Thymus (tissue), 11 donors: ENCODE data around the gene CASTOR1. TPM values are rescaled to one million over a fixed set of nuclear protein-coding genes. Genes with fewer than 3 reads are reported as not detected.
A peak's percentile ranks its signal among the peaks of the same experiment; 100 is the strongest.

Experiments
- DNase-seq, 9 donors: peaks; one replicate each; pipeline ENCODE4 v3.0.0-alpha.2; 2013; ENCODE audit warnings: low spot score in 9 of 9, low read depth in 6 of 9, missing footprints in 1 of 9
- H3K27ac ChIP-seq, 2 donors: one replicate each; pipeline ENCODE4 v1.5.1; 2013; ENCODE audit warnings: control low read depth in 1 of 2, low read depth in 1 of 2, low read length in 1 of 2, mild to moderate bottlenecking in 1 of 2, moderate library complexity in 1 of 2
- H3K27me3 ChIP-seq, 2 donors: one replicate each; pipeline ENCODE4 v1.5.1; 2013; ENCODE audit warnings: low read length in 1 of 2; ENCODE audit not compliant: control insufficient read depth in 2 of 2, insufficient read depth in 1 of 2
- H3K36me3 ChIP-seq, 2 donors: one replicate each; pipeline ENCODE4 v1.5.1; 2013; ENCODE audit warnings: low read length in 1 of 2, mild to moderate bottlenecking in 1 of 2, moderate library complexity in 1 of 2; ENCODE audit not compliant: control insufficient read depth in 2 of 2, insufficient read depth in 2 of 2
- H3K4me1 ChIP-seq, 2 donors: one replicate each; pipeline ENCODE4 v1.5.1; 2013; ENCODE audit warnings: low read length in 2 of 2; ENCODE audit not compliant: control insufficient read depth in 2 of 2, insufficient read depth in 2 of 2
- H3K4me3 ChIP-seq, 2 donors: one replicate each; pipeline ENCODE4 v1.5.1; 2013; ENCODE audit warnings: low read length in 2 of 2, control low read depth in 1 of 2, mild to moderate bottlenecking in 1 of 2
- H3K9me3 ChIP-seq, 2 donors: one replicate each; pipeline ENCODE4 v1.5.1; 2013; ENCODE audit warnings: low read length in 1 of 2, mild to moderate bottlenecking in 1 of 2; ENCODE audit not compliant: control insufficient read depth in 2 of 2, insufficient read depth in 1 of 2
- WGBS: extraction: QIAGEN DNeasy Blood & Tissue Kit; methylation state at CpG from one replicate; pipeline ENCODE4 v1.1.7; 2013; 5-methylcytosine and 5-hydroxymethylcytosine counted together
- polyA plus RNA-seq: library from polyadenylated mRNA; stranded (reverse); fragments of 200-250 nt; gene quantifications from one replicate; pipeline ENCODE4 v1.2.3, GENCODE V29; 2013
- total RNA-seq: library from RNA; stranded (reverse); fragments of 120-200 nt; gene quantifications from one replicate; pipeline ENCODE4 v1.2.4, GENCODE V29; 2013
- donor health status: healthy.

Gene CASTOR1
- total and polyA plus RNA-seq, 2 donors, result 12.8 to 19.6 TPM

DNA sequence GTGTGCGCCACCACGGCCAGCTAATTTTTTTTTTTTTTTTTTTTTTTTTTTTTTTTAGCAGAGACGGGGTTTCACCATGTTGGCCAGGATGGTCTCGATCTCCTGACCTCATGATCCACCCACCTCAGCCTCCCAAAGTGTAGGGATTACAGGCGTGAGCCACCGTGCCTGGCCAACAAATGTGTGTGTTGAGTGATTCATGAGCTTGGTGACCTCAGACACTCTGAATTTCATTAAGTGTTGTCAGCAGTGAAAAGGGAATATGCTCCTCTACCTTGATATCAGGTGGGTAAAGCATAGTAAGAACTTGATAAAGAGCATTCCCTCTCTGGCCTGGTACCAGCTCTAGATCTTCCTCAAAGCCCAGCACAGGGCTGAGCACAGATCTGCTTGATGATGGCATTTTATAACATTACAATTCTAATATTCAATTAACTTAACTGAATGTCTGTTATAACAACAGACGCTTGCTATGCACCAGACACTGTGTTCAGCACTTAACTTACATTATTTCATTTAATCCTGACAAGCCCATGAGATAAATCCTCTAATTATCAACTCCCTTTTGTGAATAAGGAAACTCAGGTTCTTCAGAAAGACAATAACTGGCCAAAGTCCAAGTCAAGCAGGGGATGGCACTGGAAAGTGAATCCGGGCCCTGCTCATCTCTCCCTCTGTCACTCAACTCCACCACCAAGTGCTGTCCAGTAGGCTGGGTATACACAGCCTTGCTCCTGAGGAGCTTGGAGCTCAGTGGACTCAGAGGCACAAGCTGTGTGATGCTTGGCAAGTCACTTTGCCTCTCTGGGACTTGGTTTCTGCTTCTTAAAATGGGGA, 24.4 kb upstream of the CASTOR1 start:
- WGBS, result 98% methylated on average over 6 of the region's 8 CpGs
- Histone ChIP-seq H3K4me1 (peaks cover 47 to 90% of the 10 kb centered on the region in 2 donors), H3K27ac (no peak overlapping the region), H3K4me3 (no peak overlapping the region), H3K36me3 (peaks cover 16 to 30% of the 10 kb centered on the region in 2 donors), H3K9me3 (peaks cover 0 to 3% of the 10 kb centered on the region in 2 donors), H3K27me3 (no peaks in the 10 kb centered on the region)
- no peak for DNase-seq

DNA sequence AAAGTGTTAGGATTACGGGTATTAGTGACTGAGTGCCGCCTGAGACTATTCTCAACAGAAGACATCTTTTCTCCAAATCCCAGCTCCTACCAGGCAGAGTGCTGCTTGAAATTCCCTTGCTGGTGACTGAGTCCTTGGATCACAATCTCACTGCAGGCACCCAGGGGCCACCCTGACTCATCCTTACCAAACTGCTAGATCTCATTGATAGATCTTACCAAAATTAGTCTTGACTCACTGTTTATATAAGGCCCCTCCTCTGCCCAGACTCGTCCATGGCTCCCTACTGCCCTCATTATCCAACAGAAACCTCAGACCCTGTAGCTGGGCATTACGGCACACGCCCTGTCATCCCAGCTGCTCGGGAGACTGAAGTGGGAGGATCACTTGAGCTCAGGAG, 22.7 kb upstream of the CASTOR1 start:
- Histone ChIP-seq H3K4me1 (peaks cover 63 to 94% of the 10 kb centered on the region in 2 donors), H3K27me3 (no peaks in the 10 kb centered on the region), H3K27ac (peak overlapping the region in 1 of 2 donors; percentile 25), H3K4me3 (no peak overlapping the region), H3K36me3 (peaks cover 8 to 19% of the 10 kb centered on the region in 2 donors), H3K9me3 (peaks cover 0 to 3% of the 10 kb centered on the region in 2 donors)
- DNase-seq, result no peak
- WGBS, result 96% methylated on average over 6 of the region's 6 CpGs

DNA sequence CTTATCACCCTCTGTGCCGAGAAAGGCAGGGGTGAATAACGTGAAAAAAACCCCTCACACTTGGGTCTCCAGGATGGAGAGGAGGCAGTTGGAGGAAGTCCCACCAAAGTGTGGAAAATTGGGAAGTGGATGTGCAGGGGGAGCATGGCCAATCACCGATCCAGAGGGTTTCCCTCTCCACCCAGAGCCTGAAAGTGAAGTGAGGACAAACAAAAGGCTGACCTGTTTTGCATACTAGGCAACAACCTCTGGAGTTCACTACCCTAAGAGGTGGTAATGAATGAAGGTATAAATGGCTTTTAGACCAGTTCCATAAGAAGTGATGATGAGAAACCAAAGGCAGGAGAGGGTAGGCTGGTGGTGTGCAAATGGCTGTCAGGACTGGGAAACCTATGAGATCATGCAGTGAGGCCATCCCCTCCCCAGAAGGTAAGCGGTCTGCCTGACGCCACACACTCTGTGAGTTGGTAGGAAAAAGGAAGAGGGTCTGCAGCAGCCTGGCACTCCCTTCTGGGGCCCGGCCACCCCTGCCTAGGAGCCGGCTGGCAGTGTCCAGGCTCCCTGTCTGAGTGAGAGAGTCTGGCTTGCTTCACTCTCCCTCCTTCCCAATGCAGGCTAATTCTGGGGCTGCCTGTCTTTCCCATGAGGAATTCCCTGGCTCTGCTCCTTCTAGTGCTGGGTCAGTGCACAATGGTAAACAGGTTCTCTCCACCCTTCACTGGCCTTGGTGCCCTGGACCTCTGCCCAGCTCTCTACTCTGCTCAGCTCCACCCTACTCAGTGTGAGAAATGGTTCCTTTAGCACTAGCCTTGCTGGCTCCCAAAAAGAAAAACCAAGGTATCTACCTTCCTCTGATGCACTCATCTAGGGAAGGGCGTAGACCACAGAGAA, 21.8 kb upstream of the CASTOR1 start:
- no peak for DNase-seq
- H3K36me3 ChIP-seq, result peaks cover 8 to 15% of the 10 kb centered on the region in 2 donors
- peaks cover 0 to 3% of the 10 kb centered on the region in 2 donors for H3K9me3 ChIP-seq
- no peak overlapping the region for H3K4me3 ChIP-seq
- no peaks in the 10 kb centered on the region for H3K27me3 ChIP-seq
- H3K27ac ChIP-seq, result peak overlapping the region; percentile 73 to 76
- H3K4me1 ChIP-seq, result peaks cover 65 to 96% of the 10 kb centered on the region in 2 donors
- WGBS, result 89% methylated on average over 8 of the region's 8 CpGs

DNA sequence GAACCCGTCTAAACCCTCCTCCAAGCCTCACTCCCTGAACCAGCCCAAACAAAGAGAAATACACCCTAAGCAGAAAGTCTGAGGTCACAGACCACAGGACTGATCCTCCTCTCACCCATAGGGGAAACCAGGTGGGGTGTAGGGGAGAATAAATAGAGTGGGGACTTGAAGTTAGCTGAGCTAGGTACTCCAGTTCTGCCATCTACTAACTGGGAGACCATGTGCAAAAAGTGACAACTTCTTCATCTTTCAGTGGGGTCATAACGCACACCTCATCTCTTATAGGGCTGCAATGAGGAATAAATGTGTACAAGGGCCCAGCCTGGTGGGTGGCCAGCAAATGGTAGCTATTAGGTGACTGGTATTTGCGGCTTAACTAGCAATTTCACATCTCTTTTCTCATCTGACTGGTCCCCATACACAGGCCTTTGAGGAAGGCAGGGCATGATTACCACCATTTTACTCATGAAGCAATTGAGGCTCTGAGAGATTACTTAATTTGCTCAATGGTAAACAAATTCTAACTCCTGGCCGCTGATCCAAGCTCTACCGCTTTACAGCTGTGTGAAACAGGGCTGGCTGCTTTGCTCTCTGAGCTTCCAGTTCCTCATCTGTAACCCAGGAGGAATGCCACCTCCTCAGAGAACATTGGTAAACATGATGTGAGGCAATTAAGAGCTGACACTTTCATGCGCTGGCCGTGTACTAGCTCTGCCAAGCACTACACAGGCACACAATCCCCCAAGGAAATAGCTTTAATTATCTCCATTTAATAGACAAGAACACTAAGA, 20.8 kb upstream of the CASTOR1 start:
- H3K9me3 ChIP-seq, result peaks cover 0 to 7% of the 10 kb centered on the region in 2 donors
- peaks cover 4 to 15% of the 10 kb centered on the region in 2 donors for H3K36me3 ChIP-seq
- no peaks in the 10 kb centered on the region for H3K27me3 ChIP-seq
- H3K27ac ChIP-seq, result peak overlapping the region; percentile 73 to 75
- H3K4me3 ChIP-seq, result no peak overlapping the region
- DNase-seq, result peak in 1 of 9 donors; percentile 86
- H3K4me1 ChIP-seq, result peaks cover 73 to 96% of the 10 kb centered on the region in 2 donors
- WGBS, result 71% methylated on average over 7 of the region's 7 CpGs

DNA sequence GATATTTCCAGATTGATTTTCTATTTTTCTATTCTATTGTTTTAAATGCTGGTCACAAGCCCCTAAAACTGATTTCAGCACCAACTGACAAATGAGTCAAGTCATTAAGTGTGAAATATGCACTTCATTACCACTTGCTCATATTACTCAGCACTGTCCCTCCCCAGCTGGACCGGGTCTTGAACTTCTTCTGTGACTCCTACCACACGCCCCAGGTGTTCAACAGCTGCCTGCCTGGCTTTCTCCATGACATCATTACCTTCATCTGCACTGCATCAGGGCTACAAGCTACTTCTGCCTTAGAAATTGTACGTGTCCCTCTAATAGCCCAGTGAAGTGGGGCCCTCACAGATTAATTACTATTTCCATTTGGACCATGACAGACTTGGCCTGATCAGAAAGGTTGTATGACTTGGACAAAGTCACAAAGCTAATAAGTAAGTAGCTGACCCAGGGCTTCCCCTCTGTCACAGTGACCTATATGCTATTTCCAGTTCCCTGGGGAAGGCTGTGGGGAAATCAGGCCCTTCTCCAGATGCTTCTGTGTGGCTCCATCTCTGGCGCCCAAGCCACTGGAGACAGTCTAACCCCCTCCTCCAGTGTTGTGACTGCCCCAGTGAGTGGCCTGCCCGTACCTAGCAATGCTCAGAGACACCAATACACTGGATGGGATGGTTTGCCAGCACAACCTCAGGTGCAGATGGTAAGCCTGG, 19.4 kb upstream of the CASTOR1 start:
- H3K27me3 ChIP-seq, result no peaks in the 10 kb centered on the region
- peaks cover 81 to 96% of the 10 kb centered on the region in 2 donors for H3K4me1 ChIP-seq
- peak in 2 of 9 donors; percentile 67 to 83 for DNase-seq
- H3K4me3 ChIP-seq, result no peak overlapping the region
- peak overlapping the region; percentile 49 to 80 for H3K27ac ChIP-seq
- WGBS, result 39% methylated on average over 5 of the region's 5 CpGs
- peaks cover 5 to 17% of the 10 kb centered on the region in 2 donors for H3K36me3 ChIP-seq
- peaks cover 0 to 7% of the 10 kb centered on the region in 2 donors for H3K9me3 ChIP-seq

DNA sequence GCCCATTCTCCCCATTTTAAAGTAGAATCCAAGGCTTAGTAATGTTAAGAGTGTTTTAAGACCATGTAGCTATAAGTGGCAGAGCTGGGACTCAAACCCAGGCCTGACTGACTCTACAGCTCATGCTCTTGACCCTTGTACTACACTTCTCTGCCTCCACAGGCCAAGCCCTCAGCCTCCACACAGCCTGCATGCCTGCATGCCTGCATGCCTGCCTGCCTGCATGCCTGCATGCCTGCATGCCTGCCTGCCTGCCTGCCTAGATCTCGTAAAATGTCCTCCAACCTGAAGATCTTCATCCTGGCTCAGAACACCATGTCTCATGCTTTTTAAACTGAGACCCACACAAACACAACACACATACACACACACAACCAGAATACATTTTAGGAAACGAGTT, 18.8 kb upstream of the CASTOR1 start:
- no peak overlapping the region for H3K4me3 ChIP-seq
- H3K9me3 ChIP-seq, result peaks cover 0 to 7% of the 10 kb centered on the region in 2 donors
- peaks cover 82 to 99% of the 10 kb centered on the region in 2 donors for H3K4me1 ChIP-seq
- H3K27me3 ChIP-seq, result no peaks in the 10 kb centered on the region
- peak overlapping the region; percentile 49 to 67 for H3K27ac ChIP-seq
- 78% methylated on average over 2 of the region's 2 CpGs for WGBS
- H3K36me3 ChIP-seq, result peaks cover 5 to 22% of the 10 kb centered on the region in 2 donors
- no peak for DNase-seq

DNA sequence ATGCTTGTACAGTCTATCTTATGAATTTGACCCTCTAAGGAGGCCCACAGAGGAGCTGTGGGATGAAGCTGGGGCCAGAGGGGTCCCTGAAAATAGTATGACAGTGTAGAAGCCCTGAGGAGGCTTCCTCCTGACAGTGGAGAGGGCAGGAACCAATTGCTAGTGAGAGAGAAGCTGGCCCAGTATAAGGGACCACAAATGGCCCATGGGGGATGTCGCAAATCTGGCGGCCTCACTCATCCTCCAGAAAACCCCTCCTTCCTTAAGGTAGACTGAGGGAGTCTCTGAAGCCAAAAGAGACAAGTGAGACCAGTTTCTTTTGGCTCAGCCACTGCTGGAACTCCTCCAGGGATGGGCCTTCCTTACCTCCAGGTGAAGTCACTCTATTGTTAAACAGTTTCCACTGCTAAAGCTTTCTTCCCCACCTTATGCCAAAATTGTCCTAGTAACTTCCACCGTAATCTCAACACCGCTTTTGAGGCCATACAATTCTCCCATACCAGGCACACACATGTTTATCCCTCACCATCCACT, 17.8 kb upstream of the CASTOR1 start:
- WGBS, result 58% methylated on average over 4 of the region's 4 CpGs
- Histone ChIP-seq H3K36me3 (peaks cover 5 to 25% of the 10 kb centered on the region in 2 donors), H3K4me3 (peak overlapping the region; percentile 6 to 32), H3K9me3 (peaks cover 0 to 7% of the 10 kb centered on the region in 2 donors), H3K27me3 (no peaks in the 10 kb centered on the region), H3K27ac (peak overlapping the region; percentile 95 to 98), H3K4me1 (peaks cover 82 to 99% of the 10 kb centered on the region in 2 donors)
- peak in 1 of 9 donors; percentile 41 for DNase-seq

DNA sequence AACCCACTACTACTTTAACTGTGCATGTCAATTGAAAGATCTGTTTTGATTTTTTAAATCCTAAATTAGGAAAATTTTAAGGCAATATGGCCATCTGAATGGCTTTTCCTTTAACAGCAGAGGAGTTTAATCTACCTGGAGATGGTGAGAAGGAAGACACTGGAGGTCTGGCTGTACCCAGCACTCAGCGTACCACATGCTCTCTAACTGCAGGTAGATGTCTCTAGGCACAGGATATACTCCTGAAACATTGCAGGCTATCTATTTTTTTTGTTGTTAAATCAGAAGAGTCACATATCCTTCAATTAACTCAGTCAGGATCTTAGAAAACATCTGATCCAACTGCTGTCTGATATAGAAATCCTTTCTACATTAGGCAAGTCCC, 17.3 kb upstream of the CASTOR1 start:
- peak overlapping the region; percentile 6 to 32 for H3K4me3 ChIP-seq
- no peaks in the 10 kb centered on the region for H3K27me3 ChIP-seq
- H3K9me3 ChIP-seq, result peaks cover 0 to 7% of the 10 kb centered on the region in 2 donors
- peaks cover 87 to 99% of the 10 kb centered on the region in 2 donors for H3K4me1 ChIP-seq
- DNase-seq, result no peak
- peaks cover 5 to 27% of the 10 kb centered on the region in 2 donors for H3K36me3 ChIP-seq
- 5% methylated on average over 1 of the region's 1 CpG for WGBS
- peak overlapping the region; percentile 95 to 98 for H3K27ac ChIP-seq
